GM21423 (cell line): ENCODE measurements around the gene C16orf96.

Experiments used
- ATAC-seq: cut with Tn5 transposase; IDR thresholded peaks from one replicate; pipeline ENCODE4 v1.9.1; 2021; ENCODE audit warnings: mild to moderate bottlenecking, moderate library complexity; ENCODE audit not compliant: unreplicated experiment

C16orf96 gene

DNA sequence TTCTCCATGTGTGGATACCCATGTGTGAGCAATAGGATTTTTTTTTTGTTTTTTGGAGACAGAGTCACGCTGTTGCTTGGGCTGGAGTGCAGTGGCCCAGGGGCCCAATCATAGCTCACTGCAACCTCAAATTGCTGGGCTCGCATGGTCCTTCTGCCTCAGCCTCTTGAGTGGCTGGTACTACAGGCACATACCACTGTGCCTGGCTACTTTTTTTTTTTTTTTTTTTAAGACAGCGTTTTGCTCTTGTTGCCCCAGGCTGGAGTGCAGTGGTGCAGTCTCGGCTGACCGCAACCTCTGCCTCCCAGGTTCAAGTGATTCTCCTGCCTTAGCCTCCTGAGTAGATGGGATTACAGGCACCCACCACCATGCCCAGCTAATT lies 85.2 kb downstream of the C16orf96 start:
- no peak for ATAC-seq

DNA sequence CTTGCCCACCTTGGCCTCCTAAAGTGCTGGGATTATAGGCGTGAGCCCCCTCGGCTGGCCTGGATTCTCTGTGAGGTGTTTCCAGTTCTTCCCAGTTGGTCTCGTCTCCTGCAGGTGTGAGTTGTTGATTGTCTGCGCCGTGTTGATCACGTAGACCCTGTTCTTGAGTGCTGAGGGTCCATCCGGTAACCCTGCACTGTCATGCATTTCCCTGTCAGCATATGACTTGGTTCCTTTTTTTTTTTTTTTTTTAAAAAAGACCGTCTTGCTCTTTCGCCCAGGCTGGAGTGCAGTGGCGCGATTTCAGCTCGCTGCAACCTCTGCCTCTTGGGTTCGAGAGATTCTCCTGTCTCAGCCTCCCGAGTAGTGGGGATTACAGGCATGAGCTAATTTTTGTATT lies 85.8 kb downstream of the C16orf96 start:
- ATAC-seq = no peak

DNA sequence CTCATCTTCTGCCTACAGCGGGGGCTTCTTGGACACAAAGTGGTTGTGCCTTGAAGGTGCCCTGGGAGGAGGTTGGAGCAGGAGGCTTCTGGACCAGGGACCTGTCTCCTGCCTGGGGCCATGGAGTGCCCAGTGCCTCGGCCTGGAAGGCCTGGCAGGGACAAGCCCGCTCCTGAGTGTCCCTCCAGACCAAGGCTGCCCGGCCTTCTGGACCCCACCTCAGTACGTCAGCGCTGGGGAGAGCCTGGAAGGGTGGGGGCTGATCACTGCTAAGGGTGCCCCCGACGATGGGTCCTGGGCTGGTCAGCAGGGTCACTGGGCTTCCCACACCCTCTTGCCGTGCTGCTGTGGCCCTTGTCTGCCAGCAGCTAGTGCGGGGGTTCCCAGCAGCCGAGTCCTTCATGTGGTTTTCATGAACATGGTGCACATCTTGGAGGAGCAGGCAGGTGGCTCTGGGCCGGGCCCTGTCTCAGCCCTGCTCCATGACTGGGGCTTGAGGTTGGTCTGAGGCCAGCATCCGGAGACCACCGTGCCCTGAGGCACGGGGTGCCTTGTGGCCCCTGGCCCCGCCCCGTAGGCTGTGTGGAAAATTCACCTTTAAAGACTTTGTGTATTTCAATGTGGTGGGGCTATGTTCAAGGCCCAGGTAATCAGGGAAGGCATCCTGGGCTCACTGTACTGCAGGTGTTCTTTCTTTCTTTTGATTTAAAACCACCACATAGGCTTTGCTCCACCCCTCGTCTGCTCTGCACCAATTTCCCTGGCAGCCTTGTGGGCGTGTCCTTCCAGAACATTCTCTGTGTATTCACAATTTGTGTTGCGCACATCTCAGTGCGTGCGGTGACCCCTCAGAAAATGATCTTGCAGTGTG lies 90.9 kb downstream of the C16orf96 start:
- no peak for ATAC-seq

DNA sequence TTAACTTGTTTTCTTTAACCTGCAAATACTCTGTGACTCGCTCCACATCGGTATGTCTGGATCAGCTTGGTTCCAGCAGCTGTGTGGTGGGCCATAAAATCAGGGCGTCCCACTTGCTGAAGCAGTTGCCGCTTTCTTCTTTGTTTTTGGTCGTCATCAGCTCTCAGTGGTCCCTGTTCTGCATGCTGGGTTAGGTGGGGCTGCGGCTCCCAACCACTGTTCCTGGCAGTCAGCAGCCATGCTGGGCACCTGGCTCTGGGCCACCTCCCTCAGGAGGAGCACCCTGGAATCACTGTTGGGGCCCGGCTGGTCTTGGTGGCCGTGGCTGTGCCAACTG lies 91.5 kb downstream of the C16orf96 start:
- ATAC-seq = no peak

DNA sequence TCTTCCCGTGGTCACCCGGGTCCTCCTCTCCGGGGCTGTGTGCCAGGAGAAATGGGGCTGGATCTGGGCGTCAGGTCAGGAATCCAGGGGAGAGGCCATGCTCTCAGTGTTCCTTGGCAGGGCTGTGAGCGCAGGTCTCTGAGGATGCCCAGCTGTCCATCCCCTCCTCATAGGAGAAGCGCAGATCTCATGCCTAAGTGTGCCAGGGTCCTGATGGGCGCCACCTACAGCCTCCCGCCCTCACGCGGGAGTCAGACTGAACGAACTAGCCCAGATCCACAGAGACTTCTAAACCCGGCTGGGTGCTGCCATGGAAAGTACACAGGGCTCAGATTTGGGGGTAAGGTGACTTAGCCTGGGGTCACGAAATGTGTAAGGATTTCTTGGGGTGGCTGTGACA lies 92.8 kb downstream of the C16orf96 start:
- no peak for ATAC-seq

DNA sequence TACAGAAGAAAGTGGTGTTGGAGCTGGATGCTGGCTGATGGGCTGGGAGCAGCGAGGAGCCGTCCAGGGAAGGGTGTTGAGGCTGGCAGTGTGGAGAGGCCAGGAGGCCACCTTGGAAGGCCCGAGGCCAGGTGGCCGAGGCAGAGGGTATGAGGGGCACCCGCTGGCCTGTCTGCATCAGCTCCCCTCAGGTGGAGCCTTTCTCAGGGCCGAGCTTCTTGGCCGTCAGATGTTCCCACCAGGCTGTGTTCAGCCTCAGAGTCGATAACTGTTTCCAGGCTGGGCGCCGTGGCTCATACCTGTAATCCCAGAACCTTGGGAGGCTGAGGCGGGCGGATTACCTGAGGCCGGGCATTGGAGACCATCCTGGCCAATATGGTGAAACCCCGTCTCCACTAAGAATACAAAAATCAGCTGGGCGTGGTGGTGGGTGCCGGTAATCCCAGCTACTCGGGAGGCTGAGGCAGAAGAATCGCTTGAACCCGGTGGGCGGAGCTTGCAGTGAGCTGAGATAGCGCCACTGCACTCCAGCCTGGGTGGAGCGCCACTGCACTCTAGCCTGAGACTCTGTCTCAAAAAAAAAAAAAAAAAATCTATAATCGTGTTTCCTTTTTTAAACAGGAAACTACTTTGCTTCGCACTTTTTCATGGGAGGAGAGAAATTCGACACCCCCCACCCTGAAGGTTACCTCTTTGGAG lies 93.8 kb downstream of the C16orf96 start:
- ATAC-seq = no peak
